GM21423 (cell line): ENCODE results near the gene HEATR9.
"Not testable (repeated sequence)": the region's sequence is repeated elsewhere in the genome, so short reads cannot be mapped to it uniquely, and the experiment has no call there.

Experiments
- ATAC-seq: cut with Tn5 transposase; IDR thresholded peaks from one replicate; pipeline ENCODE4 v1.9.1; 2021; ENCODE audit warnings: mild to moderate bottlenecking, moderate library complexity; ENCODE audit not compliant: unreplicated experiment

HEATR9 gene, protein sequence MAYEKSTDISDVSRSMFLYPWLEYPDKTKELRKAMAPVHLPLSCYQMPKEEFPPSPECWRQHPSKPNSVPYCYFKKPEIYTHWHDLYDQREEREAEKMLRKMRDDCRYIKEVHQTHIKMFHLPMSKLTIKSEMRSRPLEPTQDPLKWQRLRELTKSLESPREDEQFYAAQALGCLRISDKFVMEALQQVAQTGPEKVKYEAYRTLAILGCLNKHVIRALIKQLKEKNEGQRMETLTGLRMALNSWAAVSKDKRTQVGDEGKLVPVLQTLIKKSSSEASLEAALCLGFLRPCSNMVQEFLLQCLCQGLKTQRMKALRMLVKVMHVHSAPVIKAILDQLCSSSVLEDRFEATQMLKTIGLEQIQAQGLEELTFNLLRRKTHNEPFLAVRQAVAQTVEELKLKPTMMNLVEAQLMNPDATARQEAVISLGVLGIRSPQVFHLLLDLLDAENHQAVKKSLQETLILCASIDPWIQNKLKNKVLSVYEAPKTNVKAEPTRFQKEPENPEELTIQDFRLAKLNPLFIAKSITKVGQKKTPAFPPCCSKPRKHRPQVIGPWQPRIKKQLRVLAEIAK

GRCh38 chr17:35868737-35869136, at the start of gene HEATR9:
Gene HEATR9 (minus strand): TSS chr17:35868891. CDS start chr17:35868742, 149 bp downstream.
- no peak for ATAC-seq

DNA sequence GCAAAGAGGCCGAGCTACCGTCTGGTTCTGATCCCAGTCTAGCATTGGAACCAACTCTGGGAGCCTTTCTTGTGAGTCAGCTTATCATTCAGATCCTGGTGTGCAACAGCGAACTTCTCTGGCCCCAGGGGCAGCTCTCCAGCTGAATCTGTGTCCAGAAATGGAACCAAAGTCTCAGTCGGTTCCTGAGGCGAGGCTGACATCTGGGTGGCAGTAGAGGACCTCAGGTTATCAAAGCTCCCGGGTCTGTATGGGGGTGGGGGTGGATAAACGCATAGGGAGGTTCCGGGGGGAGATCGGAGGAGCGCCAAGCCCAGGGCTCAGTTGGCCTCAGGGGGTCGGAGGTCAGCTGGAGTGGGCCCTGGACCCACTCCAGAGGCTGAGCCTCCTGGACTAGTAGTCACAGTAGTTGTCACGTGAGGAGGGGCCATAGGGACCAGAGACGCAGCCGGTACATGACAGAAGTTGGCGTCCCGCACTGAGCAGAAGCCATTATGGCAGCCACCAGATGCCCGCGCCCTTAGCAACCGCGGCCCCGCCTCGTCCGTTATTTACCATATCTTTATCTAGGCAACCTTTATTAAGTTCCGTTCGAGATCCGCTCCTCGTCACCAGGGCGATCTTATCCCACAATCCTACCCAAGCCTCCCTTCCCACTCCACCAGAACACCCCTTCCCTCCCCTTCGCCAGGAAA, 49.0 kb upstream of the HEATR9 start:
- no peak for ATAC-seq

GRCh38 chr17:35915153-35915964, 46.7 kb upstream of the HEATR9 start:
- ATAC-seq, result no peak

DNA sequence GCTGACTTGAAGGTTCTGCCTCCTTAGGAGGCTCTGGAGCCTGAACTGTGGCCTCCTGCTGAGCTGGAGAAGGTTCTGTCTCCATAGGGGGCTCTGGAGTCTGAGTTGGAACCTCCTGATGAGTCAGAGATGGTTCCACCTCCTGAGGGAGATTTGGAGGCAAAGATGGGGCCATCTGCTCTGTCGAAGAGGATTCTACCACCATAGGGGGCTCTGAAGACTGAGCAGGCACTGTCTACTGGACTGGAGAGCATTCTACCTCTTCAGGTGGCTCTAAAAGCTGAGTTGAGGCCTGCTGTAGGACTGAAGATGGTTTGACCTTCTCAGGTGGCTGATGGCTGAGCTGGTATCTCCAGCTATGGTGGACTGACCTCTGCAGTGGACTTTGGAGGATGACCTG, 45.7 kb upstream of the HEATR9 start:
- ATAC-seq, result no peak

GRCh38 chr17:35913609-35914008, 44.9 kb upstream of the HEATR9 start:
- ATAC-seq, result no peak

DNA sequence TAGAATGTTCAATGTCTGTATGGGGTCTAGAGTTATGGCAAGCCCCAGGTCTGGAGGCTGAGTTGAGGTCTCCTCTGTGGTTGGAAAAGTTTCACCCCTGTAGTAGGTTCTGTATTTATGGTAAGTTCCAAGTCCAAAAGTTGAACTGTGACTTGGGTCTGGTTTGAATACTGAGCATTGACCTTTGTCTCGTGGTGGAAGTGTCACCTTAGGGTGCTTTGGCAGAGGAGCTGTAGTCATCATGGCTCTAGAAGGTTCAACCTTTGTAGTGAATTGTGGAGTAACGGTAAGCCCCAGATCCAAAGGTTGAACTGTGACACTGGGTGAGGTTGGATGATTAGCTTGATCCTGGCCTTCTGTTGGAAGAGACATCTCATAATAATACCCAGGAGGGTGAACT, 44.3 kb upstream of the HEATR9 start:
- ATAC-seq, result no peak

GRCh38 chr17:35912339-35912912, 43.7 kb upstream of the HEATR9 start:
- ATAC-seq, result no peak

DNA sequence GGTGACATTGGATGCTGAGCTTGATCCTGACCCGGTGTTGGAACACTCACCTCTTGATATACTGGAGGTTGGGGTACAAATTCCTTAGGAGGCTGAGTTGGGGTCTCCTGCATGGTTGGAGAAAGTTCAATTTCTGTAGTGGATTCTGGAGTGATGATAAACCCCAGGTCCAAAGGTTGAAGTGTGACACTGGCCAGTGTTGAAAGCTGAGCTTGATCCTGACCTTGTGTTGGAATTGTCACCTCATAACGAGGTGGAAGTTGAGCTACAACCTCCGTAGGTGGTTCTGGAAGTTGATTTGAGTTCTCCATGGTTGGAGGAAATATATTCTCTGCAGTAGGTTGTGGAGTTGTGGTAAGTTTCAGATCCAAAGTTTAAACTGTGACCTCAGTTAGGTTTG, 40.7 kb upstream of the HEATR9 start:
- no peak for ATAC-seq

DNA sequence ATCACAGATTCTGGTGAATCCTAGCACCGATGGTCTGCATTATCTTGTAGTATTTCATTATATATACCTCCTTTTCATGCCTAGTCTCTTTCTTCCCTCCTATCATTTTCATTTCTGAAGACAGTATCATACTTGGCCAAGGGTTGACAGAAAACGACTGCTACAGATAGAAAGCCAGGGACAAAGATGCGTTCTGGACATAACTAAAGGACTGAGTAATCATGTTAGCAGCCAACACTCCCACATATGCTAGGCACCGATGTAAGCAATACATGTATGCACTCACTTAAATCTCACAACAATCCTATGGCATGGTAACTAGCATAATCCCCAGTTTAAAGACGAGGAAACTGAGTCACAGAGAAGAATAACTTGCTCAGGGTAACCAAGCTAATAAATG, 39.0 kb upstream of the HEATR9 start:
- no peak for ATAC-seq

GRCh38 chr17:35906926-35907637, 38.4 kb upstream of the HEATR9 start:
- ATAC-seq, result no peak

GRCh38 chr17:35906191-35906925, 37.7 kb upstream of the HEATR9 start:
- ATAC-seq, result no peak

DNA sequence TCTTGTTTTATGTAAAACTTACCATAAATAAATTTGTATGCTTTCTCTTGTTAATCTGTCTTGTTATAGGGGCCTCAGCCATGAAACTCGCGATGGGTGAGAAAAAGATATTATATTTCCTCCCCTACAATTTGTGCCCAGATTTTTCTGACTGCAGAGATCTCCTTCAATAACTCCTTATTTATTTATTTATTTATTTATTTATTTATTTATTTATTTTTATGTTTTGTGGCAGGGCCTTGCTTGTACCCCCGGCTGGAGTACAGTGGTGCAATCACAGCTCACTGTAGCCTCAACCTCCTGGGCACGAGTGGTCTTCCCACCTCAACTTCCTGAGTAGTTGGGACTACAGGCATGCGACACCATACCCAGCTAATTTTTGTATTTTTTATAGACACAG, 34.8 kb upstream of the HEATR9 start:
- no peak for ATAC-seq

DNA sequence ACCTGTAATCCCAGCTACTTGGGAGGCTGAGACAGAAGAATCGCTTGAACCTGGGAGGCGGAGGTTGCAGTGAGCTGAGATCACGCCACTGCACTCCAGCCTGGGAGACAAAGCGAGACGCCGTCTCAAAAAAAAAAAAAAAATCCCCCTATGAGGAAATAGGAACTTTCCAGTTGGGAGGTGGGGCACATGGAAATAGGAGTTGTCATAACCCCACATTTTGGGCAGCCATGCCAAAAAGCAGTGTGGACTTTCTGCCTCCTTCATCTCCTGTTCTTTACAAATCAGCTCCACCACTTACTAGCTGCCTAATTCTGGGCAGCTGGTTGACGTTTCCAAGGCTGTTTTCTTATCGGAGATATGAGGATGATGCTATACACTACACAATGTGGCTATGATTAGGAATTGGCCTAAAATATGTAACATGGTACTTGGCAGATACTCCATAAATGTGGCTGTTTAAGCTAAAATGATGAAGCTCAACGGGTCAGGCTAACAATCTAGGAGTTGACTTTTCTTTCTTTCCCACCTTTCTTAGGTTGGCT, 33.0 kb upstream of the HEATR9 start:
- ATAC-seq, result no peak

DNA sequence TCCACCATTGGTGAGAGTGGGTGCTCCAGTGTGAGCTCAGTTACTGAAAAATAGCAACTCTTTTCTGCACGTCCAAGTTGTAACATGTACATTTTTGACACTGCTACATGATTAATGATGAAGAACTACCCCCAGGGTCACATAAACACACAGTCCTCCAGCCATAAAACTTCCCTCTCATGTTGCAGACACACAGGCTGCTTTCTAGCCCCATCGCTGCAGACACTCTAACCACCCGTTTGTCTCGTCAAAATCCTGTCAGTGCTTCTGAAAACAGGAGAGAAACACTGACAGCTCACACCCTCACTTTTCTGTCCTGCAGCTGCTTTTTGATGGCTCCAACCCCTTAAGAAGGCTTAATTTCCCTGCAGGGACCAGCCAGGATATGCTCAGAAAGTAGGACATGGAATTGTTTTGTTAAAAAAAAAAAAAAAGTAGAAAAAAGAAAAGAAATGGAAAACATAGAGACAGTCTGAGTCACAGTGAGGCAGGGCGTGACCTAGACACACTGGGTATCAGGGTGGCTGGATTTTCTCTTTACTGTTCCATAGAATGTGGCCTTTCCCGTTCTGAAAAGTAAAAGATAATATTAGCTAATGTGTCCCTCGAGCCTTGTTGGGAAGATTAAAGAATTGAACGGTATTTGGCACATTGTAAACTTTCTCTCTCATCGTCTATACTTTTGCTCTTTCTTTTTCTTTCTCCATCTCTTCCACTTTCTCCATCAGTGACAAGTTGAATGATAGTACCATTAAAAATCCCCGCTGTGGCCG, 32.2 kb upstream of the HEATR9 start:
- no peak for ATAC-seq

- ATAC-seq, result no peak
Observed at GRCh38 chr17:35900280-35900679, 31.6 kb upstream of the HEATR9 start.

DNA sequence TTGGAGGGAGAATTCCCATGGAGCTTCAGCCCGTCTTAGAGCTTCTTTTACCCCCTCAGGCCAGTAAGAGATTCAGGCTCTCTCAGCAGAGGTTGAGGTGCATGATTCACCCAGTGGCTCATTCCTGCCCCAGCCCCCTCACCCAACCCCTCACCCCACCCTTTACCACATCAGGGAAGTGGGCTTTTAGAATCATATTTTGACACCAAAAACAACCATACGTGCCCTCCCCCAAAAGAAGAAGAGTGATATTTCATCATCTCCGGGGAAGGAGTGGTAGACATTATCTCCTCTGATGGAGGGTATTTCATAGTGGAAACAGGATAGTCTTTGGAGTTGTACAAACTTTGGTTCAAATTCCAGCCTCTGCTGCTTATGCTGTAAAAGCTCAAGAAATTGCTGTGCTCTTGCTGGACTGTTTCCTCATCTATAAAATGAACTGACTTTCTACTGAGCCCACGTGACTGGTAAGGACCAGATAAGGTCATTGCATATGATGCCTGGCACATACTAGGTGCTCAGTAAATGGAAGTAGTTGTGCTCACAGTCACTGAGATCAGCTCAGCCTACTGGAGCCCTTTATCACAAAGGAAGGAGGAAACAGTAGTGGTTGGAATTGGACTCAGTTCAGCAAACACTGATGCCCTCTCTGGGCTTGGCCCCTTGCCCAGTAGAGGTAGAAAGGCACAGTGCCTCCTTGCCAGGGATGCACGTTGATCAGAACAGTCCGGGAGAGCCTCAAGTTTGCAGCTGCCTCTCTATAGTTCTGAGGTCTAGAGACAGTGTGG, 29.8 kb upstream of the HEATR9 start:
- no peak for ATAC-seq

GRCh38 chr17:35897772-35898171, 29.1 kb upstream of the HEATR9 start:
- not testable (repeated sequence) for ATAC-seq
